Fibroblast of skin of left biceps (primary cell): ENCODE data around the gene TMEM184A.
"Not testable (repeated sequence)": the region's sequence is repeated elsewhere in the genome, so short reads cannot be mapped to it uniquely, and the experiment has no call there.

Experiments
- DNase-seq, 2 experiments: peaks; one replicate each; pipeline ENCODE4 v3.0.0-alpha.2; 2013; ENCODE audit warnings: low read depth in 2 of 2

Gene TMEM184A

DNA sequence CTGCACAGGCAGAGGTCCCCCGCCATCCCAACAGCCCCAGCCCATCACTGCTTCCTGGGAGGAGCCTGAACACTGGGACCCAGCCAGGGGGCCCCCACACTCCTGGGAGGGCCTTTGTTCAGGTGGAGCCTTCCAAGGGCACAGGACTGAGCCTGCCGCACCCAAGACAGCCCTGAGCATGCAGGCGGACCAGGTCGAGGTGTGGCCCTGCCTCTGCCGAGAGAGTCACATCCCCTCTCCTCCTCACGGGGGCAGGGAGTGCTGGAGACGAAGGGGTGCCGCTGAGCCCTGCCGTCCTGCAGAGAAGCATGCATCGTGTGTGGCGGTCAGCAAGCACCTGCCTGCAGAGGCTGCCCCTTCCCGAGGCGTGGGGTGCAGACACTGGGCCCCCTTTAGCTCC, 32.8 kb downstream of the TMEM184A start:
- no peak for DNase-seq

- DNase-seq = no peak
These were observed 34.5 kb downstream of the TMEM184A start for GRCh38 chr7:1521456-1521855.

- no peak for DNase-seq
These were observed 35.3 kb downstream of the TMEM184A start for GRCh38 chr7:1520539-1521234.

DNA sequence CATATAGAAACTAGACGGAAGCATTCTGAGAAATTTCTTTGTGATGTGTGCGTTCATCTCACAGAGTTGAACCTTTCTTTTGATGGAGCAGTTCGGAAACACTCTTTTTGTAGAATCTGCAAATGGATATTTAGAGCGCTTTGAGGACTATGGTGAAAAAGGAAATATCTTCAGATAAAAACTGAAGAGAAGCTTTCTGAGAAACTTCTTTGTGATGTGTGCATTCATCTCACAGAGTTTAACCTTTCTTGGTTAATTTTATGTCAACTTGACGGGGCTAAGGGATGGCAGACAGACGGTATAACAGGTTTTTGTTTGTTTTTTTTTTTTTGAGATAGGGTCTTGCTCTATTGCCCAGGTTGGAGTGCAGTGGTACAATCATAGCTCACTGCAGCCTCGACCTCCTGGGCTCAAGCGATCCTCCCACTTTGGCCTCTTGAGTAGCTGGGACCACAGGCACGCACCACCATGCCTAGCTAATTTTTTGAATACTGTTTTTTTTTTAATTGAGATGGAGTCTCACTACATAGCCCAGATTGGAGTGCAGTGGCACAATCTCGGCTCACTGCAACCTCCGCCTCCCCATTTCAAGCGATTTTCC, 36.6 kb downstream of the TMEM184A start:
- DNase-seq = not testable (repeated sequence)

GRCh38 chr7:1516586-1517251, 39.3 kb downstream of the TMEM184A start:
- DNase-seq = no peak

- not testable (repeated sequence) for DNase-seq
These were observed 40.5 kb downstream of the TMEM184A start for GRCh38 chr7:1515509-1515967.

DNA sequence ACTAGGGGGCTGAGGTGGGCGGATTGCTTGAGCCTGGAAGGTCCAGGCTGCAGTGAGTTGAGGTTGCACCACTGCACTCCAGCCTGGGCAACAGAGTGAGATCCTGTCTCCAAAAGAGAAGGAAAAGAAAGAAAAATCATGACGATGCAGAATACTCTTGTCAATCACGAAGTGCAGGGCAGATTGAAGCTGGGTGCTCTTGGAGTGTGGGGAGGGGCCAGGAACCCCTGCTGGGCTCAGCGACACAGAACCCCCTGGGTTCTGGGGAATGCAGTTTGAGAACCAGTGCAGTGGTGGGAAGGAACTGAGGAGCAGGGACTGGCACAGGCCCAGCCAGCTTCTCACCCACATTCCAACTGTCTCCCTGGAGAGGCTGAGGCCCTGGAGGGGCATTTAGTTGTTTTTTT, 41.0 kb downstream of the TMEM184A start:
- DNase-seq = no peak

DNA sequence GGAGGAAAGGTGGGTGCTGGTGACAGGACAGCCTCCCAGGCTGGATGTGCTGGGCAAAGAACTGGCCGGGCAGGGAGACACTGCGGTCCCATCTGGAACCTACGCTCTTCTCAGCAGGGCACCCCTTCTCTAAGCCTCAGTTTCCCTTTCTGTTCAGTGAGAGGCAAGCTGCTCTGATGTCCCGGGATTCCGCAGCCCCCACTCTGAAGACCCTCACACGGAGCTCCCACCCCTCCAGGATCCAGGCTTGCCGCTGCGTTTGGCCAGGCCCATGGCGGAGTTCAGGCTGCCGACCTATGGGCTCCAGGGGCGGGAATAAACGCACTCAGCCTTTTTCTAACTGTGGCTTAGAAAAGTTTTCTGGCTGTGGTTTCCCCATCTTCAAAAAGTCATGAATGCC, 41.6 kb downstream of the TMEM184A start:
- no peak for DNase-seq

DNA sequence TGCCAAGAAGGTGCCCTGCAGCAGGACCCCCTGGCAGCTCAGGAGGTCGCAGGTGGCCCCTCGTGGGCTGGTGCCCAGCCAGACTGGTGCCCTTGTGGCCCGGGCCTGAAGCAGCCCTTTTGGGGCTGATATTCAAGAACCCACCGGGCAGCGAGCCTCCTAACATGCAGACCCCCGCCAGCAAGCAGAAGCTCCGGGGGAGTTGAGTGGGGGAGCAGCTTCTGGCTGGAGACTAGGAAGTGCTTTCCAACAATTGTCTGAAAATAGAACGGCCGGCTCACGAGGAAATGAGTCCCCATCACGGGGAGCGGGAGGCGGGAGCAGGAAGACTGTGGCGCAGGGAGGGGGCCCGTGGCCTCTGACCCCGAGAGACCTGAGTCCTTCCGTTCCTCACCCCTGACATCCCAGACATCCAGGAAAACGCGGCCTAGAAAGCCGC, 42.3 kb downstream of the TMEM184A start:
- no peak for DNase-seq

GRCh38 chr7:1512781-1513656, 43.0 kb downstream of the TMEM184A start:
- DNase-seq = no peak

- no peak for DNase-seq
These were observed 44.3 kb downstream of the TMEM184A start for GRCh38 chr7:1511444-1512422.

DNA sequence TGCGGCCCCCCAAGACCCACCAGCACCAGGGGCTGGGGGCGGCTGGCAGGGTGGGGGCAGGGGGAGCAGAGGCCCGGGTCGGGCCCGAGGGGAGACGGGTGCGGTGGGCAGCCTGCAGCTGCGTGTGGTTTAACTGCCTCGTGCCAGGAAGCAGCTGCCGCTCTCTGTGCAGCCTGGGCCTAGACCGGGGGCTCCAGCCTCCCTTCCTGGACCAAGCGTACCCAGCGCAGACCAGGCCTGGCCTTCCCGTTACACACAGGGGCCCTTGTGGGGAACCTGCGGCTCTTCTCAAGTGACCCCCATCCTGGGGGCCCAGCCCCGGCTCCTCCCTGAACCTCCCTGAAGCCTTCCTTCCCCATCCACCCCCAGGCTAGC, 45.2 kb downstream of the TMEM184A start:
- DNase-seq = no peak

DNA sequence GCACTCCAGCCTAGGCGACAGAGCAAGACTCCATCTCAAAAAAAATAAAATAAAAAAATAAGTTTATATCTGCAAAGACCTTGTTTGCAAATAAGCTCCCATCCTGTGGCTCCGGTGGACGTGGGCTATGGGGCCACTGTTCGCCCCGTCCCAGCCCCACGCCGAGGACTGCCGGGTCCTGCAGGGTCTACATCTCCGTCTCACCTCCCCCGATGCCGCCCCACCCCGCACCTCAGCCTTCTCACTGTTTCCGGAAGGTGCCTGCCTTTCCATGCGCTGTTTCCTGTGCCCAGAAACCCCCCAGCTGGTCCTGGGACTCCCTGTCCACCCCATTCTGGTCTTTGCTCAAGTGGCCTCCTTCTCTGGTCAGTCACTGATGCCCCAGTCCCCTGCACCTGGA, 46.8 kb downstream of the TMEM184A start:
- DNase-seq = no peak

DNA sequence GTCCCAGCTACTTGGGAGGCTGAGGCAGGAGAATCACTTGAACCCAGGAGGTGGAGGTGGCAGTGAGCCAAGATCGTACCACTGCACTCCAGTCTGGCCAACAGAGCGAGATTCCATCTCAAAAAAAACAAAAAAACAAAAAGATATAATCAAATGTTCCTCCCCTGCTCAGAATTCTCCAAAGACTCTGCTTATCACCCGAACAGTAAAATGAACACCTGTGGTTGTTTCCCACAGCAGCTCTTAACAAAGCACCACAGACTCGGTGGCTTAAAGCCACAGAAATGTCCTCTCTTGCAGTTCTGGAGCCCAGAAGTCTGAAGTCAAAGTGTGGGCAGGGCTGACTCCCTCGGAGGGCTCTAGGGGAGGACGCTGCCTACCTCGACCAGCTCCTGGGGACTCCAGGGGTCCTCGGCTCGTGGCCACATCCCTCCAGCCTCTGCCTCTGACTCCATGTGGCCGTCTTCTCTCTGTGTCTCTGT, 47.7 kb downstream of the TMEM184A start:
- no peak for DNase-seq

DNA sequence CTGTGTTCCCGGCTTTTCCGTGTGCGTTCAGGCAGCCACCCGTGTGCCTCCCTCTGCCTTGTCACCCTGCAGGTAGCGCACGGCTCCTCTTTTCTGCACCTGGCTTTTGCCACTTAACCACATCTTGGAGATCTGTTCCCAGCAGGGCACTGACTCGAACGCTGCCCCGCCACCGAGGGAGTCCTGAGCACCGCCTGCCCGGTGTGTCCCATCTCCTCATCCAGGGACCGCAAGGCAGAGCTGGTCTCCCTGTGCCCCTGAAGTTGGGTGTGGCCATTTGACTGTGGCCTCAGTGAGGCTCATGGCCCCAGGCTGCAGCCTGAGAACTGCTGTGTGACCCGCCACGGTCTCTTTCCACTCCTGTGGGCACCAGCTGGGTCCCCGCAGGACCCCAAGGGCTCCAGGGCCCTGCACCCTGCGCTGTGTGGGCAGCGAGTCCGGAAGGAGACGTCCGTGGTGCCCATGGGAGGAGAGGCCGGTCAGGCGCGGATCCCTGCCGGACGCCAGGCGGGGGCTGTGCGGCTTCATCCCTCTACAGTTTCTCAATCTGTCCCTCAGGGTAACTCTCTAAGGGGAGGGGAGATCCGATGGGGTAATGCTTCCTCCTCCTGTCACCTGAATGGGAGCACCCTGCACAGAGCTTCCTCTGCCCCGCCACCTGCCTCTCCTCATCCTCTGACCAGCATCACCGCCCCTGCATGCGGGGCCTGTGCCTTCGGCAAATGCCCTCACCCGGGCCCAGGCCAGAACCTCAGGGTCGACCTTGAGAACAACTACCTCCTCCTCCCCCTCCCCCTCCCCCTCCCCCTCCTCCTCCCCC, 50.1 kb downstream of the TMEM184A start:
- no peak for DNase-seq

DNA sequence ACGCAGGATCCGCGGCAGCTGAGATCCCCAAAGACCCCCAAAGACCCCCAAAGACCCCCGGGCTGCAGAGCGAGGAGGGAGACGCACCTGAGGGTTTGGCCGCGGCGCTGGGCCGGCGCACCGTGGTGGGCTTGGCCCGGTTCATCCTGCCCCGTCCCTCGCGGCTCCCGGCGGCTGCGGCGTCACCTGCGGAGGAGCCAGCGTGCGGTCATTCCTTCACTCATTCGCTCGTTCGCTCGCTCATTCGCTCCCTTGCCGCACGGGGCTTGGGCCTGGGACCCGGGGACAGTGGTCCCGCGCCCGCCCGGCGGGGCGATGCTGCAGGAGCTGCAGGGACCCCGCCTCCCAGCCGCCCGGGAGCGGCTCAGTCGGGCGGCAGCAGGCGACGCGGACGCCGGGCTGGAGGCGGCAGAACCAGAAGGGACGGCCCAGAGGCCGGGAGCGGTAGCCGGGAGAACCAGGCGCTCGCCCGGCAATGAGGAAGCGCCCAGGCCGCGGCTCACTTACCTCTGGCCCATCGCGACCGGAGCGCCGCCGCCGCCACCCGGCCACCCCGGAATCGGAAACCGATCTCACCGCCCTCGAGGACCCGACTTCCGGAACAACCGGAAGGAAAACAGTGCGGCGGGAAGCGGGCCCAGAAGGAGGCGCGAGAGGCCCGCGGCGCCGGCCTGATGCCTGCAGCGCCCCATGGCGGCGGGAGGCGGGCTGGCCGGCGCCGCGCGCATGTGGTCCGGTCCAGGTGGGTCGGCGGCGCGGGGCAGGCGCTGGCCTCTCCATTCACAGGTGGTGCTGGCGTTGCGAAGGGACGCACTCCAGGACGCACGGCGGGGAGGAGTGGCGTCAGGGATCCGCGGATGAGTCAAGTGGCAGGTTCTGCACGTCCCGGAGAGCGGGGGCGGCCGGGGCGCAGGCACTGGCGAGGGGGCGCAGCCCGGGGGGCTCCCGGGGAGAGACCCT, 51.9 kb downstream of the TMEM184A start, which contains the start of gene INTS1:
INTS1 (minus strand) TSS at position 574 of the 960 bp plus-strand sequence; CDS start at position 145, 429 bp downstream.
- DNase-seq = peak; percentile 61 to 68

- no peak for DNase-seq
These were observed 52.6 kb downstream of the TMEM184A start for GRCh38 chr7:1503390-1503789.

GRCh38 chr7:1502845-1503244, 53.2 kb downstream of the TMEM184A start:
- no peak for DNase-seq
